HEK293 (cell line): ENCODE data around the gene EPHB3.

ENCODE experiments used
- CTCF ChIA-PET: fragments of 350-600 bp; formaldehyde crosslinking; extraction: SDS; loops from one replicate; lab custom pipeline; 2021; ENCODE audit warnings: antibody characterized with exemption; lab: Yijun Ruan, JAX
- POLR2A ChIA-PET: fragments of 300-600 bp; formaldehyde crosslinking; extraction: SDS; loops from one replicate; lab custom pipeline; 2020; ENCODE audit warnings: antibody characterized with exemption, inconsistent platforms; lab: Yijun Ruan, JAX
- H3K27ac ChIP-seq: fragments of 200-500 bp; sonication (Bioruptor generic); 2 replicates; pipeline ENCODE4 v1.5.1; 2014; ENCODE audit warnings: low read depth, low read length, control low read depth, inconsistent platforms; ENCODE audit errors: extremely low read depth
- H3K36me3 ChIP-seq, 2 experiments: fragments of 200-500 bp in 1 of 2; sonication (Bioruptor generic) in 1 of 2; 1 replicate in 1 of 2; 2 replicates in 1 of 2; pipeline ENCODE4 v1.5.1; 2014 to 2017; ENCODE audit warnings: inconsistent platforms in 2 of 2, low read length in 2 of 2; ENCODE audit not compliant: control insufficient read depth in 2 of 2, insufficient read depth in 1 of 2
- H3K4me1 ChIP-seq: fragments of 200-500 bp; sonication (Bioruptor generic); 2 replicates; pipeline ENCODE4 v1.5.1; 2014; ENCODE audit warnings: mild to moderate bottlenecking, low read length, inconsistent platforms; ENCODE audit not compliant: control insufficient read depth, insufficient read depth
- H3K4me3 ChIP-seq: 2 replicates; pipeline ENCODE4 v1.5.1; 2011; ENCODE audit warnings: low read depth, mild to moderate bottlenecking, control low read depth, low read length, moderate library complexity
- H3K9me3 ChIP-seq: fragments of 200-500 bp; sonication (Bioruptor generic); 2 replicates; pipeline ENCODE4 v1.5.1; 2014; ENCODE audit warnings: low read depth, low read length, inconsistent platforms; ENCODE audit not compliant: control insufficient read depth, insufficient read depth
- ATF2 ChIP-seq: fragments of 450-650 bp; formaldehyde crosslinking; IDR thresholded peaks from 2 replicates; pipeline ENCODE4 v1.5.1; 2016; ENCODE audit warnings: missing biosample characterization, missing genetic modification characterization, low read depth
- BCL11B ChIP-seq: fragments of 450-650 bp; formaldehyde crosslinking; IDR thresholded peaks from 2 replicates; pipeline ENCODE4 v1.5.1; 2016; ENCODE audit warnings: low read depth, missing biosample characterization, missing genetic modification characterization
- GLI2 ChIP-seq: fragments of 450-650 bp; formaldehyde crosslinking; IDR thresholded peaks from 2 replicates; pipeline ENCODE4; 2017; ENCODE audit warnings: missing biosample characterization, missing genetic modification characterization, low read depth, borderline replicate concordance
- KLF1 ChIP-seq: fragments of 450-650 bp; formaldehyde crosslinking; IDR thresholded peaks from 2 replicates; pipeline ENCODE4 v1.5.1; 2016; ENCODE audit warnings: missing biosample characterization, missing genetic modification characterization
- RBAK ChIP-seq: fragments of 450-650 bp; formaldehyde crosslinking; IDR thresholded peaks from 2 replicates; pipeline ENCODE4 v1.5.1; 2016; ENCODE audit warnings: missing biosample characterization, missing genetic modification characterization
- ZBTB17 ChIP-seq: fragments of 450-650 bp; formaldehyde crosslinking; IDR thresholded peaks from 2 replicates; pipeline ENCODE4 v1.5.1; 2016; ENCODE audit warnings: missing biosample characterization, missing genetic modification characterization
- ZBTB44 ChIP-seq: fragments of 450-650 bp; IDR thresholded peaks from 2 replicates; pipeline ENCODE4 v1.5.1; 2018; ENCODE audit warnings: missing biosample characterization, mild to moderate bottlenecking, missing genetic modification characterization
- ZNF16 ChIP-seq: fragments of 450-650 bp; formaldehyde crosslinking; IDR thresholded peaks from 2 replicates; pipeline ENCODE4 v1.5.1; 2016; ENCODE audit warnings: low read depth, missing biosample characterization, missing genetic modification characterization
- ZNF341 ChIP-seq: fragments of 450-650 bp; formaldehyde crosslinking; IDR thresholded peaks from 2 replicates; pipeline ENCODE4; 2016; ENCODE audit warnings: low read depth, missing biosample characterization, missing genetic modification characterization
- ZNF426 ChIP-seq: fragments of 450-650 bp; formaldehyde crosslinking; IDR thresholded peaks from 2 replicates; pipeline ENCODE4 v1.5.1; 2017; ENCODE audit warnings: missing biosample characterization, missing genetic modification characterization, mild to moderate bottlenecking, inconsistent platforms, moderate library complexity
- ZNF677 ChIP-seq: fragments of 450-650 bp; IDR thresholded peaks from 2 replicates; pipeline ENCODE4 v1.5.0; 2018; ENCODE audit warnings: missing biosample characterization, mild to moderate bottlenecking, missing genetic modification characterization, moderate library complexity
- ZNF701 ChIP-seq: fragments of 450-650 bp; formaldehyde crosslinking; IDR thresholded peaks from 2 replicates; pipeline ENCODE4 v1.5.1; 2016; ENCODE audit warnings: missing biosample characterization, missing genetic modification characterization
- TF ChIP-seq, protein P1 (sequence below): fragments of 450-650 bp; formaldehyde crosslinking; IDR thresholded peaks from 2 replicates; pipeline ENCODE4 v1.5.1; 2016; ENCODE audit warnings: missing biosample characterization, missing genetic modification characterization
- TF ChIP-seq, protein P2 (sequence below): fragments of 450-650 bp; formaldehyde crosslinking; IDR thresholded peaks from 2 replicates; pipeline ENCODE4 v1.5.1; 2016; ENCODE audit warnings: missing biosample characterization, missing genetic modification characterization
- TF ChIP-seq, protein P3 (sequence below): fragments of 450-650 bp; formaldehyde crosslinking; optimal IDR thresholded peaks from 2 replicates; pipeline ENCODE3; 2016; ENCODE audit warnings: missing biosample characterization, mild to moderate bottlenecking, missing genetic modification characterization

EPHB3 gene

GRCh38 chr3:184552296-184552695 lies 9.3 kb upstream of the EPHB3 start (continued):
- TF ChIP-seq ZNF701, result no peak

GRCh38 chr3:184552863-184553262 lies 8.7 kb upstream of the EPHB3 start:
- H3K36me3 ChIP-seq, result no peaks in the 10 kb centered on the region
- H3K4me1 ChIP-seq, result no peaks in the 10 kb centered on the region
- TF ChIP-seq, protein P1, sequence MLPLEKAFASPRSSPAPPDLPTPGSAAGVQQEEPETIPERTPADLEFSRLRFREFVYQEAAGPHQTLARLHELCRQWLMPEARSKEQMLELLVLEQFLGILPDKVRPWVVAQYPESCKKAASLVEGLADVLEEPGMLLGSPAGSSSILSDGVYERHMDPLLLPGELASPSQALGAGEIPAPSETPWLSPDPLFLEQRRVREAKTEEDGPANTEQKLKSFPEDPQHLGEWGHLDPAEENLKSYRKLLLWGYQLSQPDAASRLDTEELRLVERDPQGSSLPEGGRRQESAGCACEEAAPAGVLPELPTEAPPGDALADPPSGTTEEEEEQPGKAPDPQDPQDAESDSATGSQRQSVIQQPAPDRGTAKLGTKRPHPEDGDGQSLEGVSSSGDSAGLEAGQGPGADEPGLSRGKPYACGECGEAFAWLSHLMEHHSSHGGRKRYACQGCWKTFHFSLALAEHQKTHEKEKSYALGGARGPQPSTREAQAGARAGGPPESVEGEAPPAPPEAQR (tag by site-specific recombination), result no peak
- TF ChIP-seq ZBTB44 (tag by site-specific recombination), result no peak
- TF ChIP-seq KLF1 (tag by site-specific recombination), result no peak
- TF ChIP-seq, protein P2, sequence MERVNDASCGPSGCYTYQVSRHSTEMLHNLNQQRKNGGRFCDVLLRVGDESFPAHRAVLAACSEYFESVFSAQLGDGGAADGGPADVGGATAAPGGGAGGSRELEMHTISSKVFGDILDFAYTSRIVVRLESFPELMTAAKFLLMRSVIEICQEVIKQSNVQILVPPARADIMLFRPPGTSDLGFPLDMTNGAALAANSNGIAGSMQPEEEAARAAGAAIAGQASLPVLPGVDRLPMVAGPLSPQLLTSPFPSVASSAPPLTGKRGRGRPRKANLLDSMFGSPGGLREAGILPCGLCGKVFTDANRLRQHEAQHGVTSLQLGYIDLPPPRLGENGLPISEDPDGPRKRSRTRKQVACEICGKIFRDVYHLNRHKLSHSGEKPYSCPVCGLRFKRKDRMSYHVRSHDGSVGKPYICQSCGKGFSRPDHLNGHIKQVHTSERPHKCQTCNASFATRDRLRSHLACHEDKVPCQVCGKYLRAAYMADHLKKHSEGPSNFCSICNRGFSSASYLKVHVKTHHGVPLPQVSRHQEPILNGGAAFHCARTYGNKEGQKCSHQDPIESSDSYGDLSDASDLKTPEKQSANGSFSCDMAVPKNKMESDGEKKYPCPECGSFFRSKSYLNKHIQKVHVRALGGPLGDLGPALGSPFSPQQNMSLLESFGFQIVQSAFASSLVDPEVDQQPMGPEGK (tag by site-specific recombination), result no peak
- TF ChIP-seq ZNF677 (tag by site-specific recombination), result no peak
- TF ChIP-seq ZBTB17 (tag by site-specific recombination), result no peak
- no peak for TF ChIP-seq RBAK (tag by site-specific recombination)
- TF ChIP-seq ATF2 (tag by site-specific recombination), result no peak
- no peak for TF ChIP-seq ZNF16
- no peak for TF ChIP-seq GLI2
- POLR2A ChIA-PET, result no interaction called here
- H3K4me3 ChIP-seq, result no peak overlapping the region
- H3K9me3 ChIP-seq, result no peaks in the 10 kb centered on the region
- CTCF ChIA-PET, result interaction anchor here (0.6 to 1.1 kb wide), 3 partner anchors 9 to 162 kb away, joined by 3 to 5 read pairs (median 4); partner anchors contain the start of gene EPHB3
- H3K27ac ChIP-seq, result no peak overlapping the region

DNA sequence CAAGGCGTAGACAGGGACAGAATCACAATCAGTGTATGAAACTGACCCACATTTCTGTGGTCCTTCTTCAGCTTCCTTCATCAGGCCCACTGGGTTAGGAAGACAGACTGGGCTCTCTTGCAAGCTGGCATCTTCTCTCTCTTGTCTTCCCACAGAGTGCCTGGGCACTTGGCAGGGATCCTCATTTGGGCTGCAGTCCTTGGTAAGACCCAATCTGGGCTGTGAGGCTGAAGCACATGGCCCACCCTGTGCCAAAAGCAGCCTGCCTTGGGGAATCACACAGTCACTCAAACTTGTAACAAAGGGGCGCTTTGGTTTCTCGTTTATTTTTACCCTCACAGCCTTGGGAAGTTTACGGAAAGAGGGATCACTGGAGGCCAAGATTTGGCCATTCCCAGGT lies 8.2 kb upstream of the EPHB3 start:
- Histone ChIP-seq H3K4me3 (no peak overlapping the region), H3K36me3 (no peaks in the 10 kb centered on the region), H3K4me1 (no peaks in the 10 kb centered on the region), H3K27ac (no peak overlapping the region), H3K9me3 (no peaks in the 10 kb centered on the region)
- ChIA-PET CTCF (no interaction called here), POLR2A (no interaction called here)
- TF ChIP-seq ZNF341 (no peak), ZNF16 (no peak), GLI2 (no peak), BCL11B (tag by site-specific recombination) (no peak), ZNF426 (tag by site-specific recombination) (no peak)
- TF ChIP-seq, protein P3, sequence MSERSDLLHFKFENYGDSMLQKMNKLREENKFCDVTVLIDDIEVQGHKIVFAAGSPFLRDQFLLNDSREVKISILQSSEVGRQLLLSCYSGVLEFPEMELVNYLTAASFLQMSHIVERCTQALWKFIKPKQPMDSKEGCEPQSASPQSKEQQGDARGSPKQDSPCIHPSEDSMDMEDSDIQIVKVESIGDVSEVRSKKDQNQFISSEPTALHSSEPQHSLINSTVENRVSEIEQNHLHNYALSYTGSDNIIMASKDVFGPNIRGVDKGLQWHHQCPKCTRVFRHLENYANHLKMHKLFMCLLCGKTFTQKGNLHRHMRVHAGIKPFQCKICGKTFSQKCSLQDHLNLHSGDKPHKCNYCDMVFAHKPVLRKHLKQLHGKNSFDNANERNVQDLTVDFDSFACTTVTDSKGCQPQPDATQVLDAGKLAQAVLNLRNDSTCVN (tag by site-specific recombination), result no peak
